ENCODE data around the gene ZNF311. TPM values are rescaled to one million over a fixed set of nuclear protein-coding genes. Genes with fewer than 3 reads are reported as not detected.

The ZNF311 gene
- total and polyA plus RNA-seq, 7 donors, result 0.28 to 1.4 (median 0.73) TPM

DNA sequence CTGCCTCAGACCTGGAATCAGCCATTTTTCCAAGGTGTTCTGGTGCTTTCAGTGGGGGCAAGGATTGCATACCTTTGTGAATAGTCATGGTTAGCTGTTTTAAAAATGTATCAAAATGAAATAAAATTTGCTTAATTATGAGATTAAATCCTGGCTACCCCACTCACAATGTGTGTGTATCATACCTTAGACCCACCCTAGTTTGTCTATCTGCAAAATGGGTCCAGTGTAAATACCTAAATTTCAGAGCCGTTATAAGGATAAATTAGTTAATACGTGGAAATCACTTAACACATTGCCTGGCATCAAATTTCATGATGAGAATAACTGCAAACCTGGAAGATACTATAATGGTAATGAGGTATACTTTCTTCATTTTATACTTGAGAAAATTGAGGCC is 3.0 kb upstream of the ZNF311 start:
- Histone ChIP-seq H3K4me3 (no peak overlapping the region), H3K9me3 (no peaks in the 10 kb centered on the region), H3K27me3 (peaks cover 0 to 4% (median 0%) of the 10 kb centered on the region in 3 donors), H3K27ac (no peak overlapping the region), H3K4me1 (peaks cover 0 to 15% (median 10%) of the 10 kb centered on the region in 4 donors), H3K36me3 (no peaks in the 10 kb centered on the region)
- intact Hi-C loops (cut with DNase I), result no loop called here
- 86 to 91% methylated on average over 2 of the region's 2 CpGs for WGBS, 2 donors
- DNase-seq, result no peak
- no peak for TF ChIP-seq POLR2AphosphoS5 (IDR thresholded peaks at IDR 0.05)
- TF ChIP-seq, protein P1, sequence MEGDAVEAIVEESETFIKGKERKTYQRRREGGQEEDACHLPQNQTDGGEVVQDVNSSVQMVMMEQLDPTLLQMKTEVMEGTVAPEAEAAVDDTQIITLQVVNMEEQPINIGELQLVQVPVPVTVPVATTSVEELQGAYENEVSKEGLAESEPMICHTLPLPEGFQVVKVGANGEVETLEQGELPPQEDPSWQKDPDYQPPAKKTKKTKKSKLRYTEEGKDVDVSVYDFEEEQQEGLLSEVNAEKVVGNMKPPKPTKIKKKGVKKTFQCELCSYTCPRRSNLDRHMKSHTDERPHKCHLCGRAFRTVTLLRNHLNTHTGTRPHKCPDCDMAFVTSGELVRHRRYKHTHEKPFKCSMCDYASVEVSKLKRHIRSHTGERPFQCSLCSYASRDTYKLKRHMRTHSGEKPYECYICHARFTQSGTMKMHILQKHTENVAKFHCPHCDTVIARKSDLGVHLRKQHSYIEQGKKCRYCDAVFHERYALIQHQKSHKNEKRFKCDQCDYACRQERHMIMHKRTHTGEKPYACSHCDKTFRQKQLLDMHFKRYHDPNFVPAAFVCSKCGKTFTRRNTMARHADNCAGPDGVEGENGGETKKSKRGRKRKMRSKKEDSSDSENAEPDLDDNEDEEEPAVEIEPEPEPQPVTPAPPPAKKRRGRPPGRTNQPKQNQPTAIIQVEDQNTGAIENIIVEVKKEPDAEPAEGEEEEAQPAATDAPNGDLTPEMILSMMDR (IDR thresholded peaks at IDR 0.05), result no peak
- no peak for TF ChIP-seq POLR2A (IDR thresholded peaks at IDR 0.05)
- TF ChIP-seq EP300 (IDR thresholded peaks at IDR 0.05), result no peak

- Histone ChIP-seq H3K27ac (no peak overlapping the region), H3K36me3 (peaks cover 0 to 3% (median 0%) of the 10 kb centered on the region in 4 donors), H3K4me3 (no peak overlapping the region), H3K27me3 (peaks cover 0 to 4% (median 0%) of the 10 kb centered on the region in 3 donors), H3K4me1 (no peaks in the 10 kb centered on the region), H3K9me3 (no peaks in the 10 kb centered on the region)
- DNase-seq, result no peak
- TF ChIP-seq EP300 (IDR thresholded peaks at IDR 0.05) (no peak), POLR2AphosphoS5 (IDR thresholded peaks at IDR 0.05) (no peak), POLR2A (IDR thresholded peaks at IDR 0.05) (no peak)
- TF ChIP-seq, protein P1 (IDR thresholded peaks at IDR 0.05), result no peak
- intact Hi-C loops (cut with DNase I), result no loop called here
- 89% methylated on average over 2 of the region's 2 CpGs for WGBS, 2 donors
Measured at GRCh38 chr6:28996844-28997510, 8.1 kb downstream of the ZNF311 start.

DNA sequence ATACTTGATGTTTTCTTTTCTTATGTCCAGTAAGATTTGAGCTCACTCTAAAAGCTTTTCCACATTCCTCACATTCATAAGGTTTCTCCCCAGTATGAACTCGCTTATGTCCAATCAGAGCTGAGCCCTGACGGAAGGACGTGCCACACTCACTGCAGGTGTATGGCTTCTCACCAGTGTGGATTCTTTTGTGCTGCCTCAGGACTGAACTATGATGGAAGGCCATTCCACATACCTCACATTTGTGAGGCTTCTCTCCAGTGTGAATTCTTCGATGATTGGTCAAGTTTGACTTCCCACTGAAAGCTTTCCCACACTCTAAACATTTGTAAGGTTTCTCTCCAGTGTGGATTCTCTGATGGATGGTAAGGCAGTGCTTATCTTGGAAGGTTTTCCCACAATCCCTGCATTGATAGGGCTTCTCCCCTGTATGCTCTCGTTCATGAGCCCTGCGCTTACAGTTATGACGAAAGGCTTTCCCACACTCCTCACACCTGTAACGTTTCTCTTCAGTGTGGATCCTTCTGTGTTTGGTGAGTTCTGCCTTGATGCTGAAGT is 9.9 kb downstream of the ZNF311 start:
- DNase-seq, result no peak
- 96 to 97% methylated on average over 8 of the region's 8 CpGs for WGBS, 2 donors

DNA sequence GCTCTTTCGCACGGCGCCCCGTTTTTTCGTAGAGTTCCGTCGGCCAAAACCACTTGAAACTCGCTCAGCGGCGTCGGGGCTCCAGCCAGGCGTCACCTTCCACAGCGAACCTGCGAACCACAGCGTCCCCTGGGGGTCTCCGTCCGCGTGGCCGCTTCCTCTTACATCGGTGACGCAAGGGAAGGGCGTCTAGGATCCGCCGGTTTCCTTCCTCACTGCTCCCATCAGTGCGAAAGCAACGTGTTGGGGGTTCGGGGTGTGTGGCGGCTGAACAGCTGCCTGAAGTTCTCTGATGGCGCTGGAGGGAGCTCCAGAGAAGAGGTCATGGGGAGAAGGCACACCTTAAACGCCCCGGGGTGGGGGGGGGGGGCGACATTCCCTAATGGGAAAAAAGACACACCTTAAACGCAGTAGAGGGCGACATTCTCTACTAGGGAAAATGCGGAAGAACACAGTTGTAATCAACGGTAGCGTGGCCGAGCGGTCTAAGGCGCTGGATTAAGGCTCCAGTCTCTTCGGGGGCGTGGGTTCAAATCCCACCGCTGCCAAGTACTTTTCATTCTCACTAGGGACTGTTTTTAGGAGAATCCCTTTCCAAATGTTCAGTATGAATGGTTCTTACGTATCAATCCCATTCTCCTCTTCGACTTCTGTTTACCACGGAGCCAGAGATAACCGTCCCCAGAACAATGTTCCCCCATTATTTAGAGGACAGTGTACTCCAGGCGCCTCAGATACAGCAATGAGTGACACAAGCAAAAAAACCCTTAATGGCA is 16.4 kb downstream of the ZNF311 start:
- intact Hi-C loops (cut with DNase I), result loop anchor here (10.0 kb wide), 4 partner anchors 654 to 1854 kb away; partner anchors contain the start of genes POLR1H, PPP1R11, ZSCAN31 and ZSCAN9
- Histone ChIP-seq H3K27me3 (peaks cover 4 to 30% (median 7%) of the 10 kb centered on the region in 3 donors), H3K27ac (no peak overlapping the region), H3K4me3 (peak overlapping the region in 1 of 4 donors; percentile 14), H3K4me1 (peaks cover 0 to 6% (median 2%) of the 10 kb centered on the region in 4 donors), H3K36me3 (no peaks in the 10 kb centered on the region), H3K9me3 (no peaks in the 10 kb centered on the region)
- WGBS, 2 donors, result 14 to 44% methylated on average over 48 of the region's 48 CpGs
- DNase-seq, result peak; percentile 71
- TF ChIP-seq POLR2A (IDR thresholded peaks at IDR 0.05) (no peak), EP300 (IDR thresholded peaks at IDR 0.05) (no peak), POLR2AphosphoS5 (IDR thresholded peaks at IDR 0.05) (no peak)
- TF ChIP-seq, protein P1 (IDR thresholded peaks at IDR 0.05), result no peak

More for the DNA sequence above, 9.9 kb downstream of the ZNF311 start:
- H3K36me3 ChIP-seq, result peaks cover 0 to 3% (median 0%) of the 10 kb centered on the region in 4 donors
- intact Hi-C loops (cut with DNase I), result no loop called here
- H3K27me3 ChIP-seq, result peaks cover 0 to 8% (median 0%) of the 10 kb centered on the region in 3 donors
- H3K4me1 ChIP-seq, result no peaks in the 10 kb centered on the region
- no peak overlapping the region for H3K4me3 ChIP-seq
- TF ChIP-seq, protein P1 (IDR thresholded peaks at IDR 0.05), result no peak
- TF ChIP-seq EP300 (IDR thresholded peaks at IDR 0.05) (no peak), POLR2AphosphoS5 (IDR thresholded peaks at IDR 0.05) (no peak), POLR2A (IDR thresholded peaks at IDR 0.05) (no peak)
- H3K9me3 ChIP-seq, result no peaks in the 10 kb centered on the region
- H3K27ac ChIP-seq, result no peak overlapping the region

All from sigmoid colon (tissue), 7 donors.